ENCODE measurements around the gene RNF39.
"Not testable (repeated sequence)": the region's sequence is repeated elsewhere in the genome, so short reads cannot be mapped to it uniquely, and the experiment has no call there.

Gene RNF39

DNA sequence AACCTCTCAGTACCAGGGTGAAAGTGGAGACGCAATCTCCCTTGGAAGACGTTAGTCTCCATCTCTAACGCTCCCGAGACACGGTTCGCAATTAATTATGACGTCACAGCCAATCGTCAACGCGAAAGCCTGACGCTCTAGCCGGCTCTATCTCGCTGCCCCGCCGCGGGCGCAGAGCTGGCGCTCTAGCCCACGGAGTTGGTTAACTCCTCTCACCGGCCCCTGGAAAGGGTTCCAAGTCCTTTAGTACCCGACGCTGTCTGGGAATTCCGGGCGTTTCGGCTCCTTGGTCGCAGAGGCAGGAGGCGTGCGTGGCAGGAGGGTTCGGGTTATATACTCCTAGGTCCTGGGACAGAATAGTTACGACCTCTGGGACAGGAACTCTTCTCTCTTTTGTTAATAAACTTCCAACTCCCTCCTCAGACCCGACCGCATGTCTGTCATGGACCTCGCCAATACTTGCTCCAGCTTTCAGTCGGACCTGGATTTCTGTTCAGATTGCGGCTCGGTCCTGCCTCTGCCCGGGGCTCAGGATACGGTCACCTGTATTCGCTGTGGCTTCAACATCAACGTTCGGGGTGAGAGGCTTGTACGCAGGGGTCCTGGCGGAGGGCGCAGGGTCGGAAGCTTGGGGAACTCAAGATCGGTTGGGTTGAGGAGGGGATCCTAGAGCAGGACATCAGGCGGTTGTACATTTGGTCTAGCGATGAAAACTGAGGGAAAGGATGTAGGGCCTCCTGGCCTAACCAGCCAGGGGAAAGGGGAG, 14.3 kb downstream of the RNF39 start, which contains the start of gene POLR1H:
POLR1H (plus strand) TSS at position 174 of the 766 bp plus-strand sequence; CDS start at position 434, 260 bp downstream.
- peak; percentile 95 for DNase-seq (ENCODE audit: low read depth)

DNA sequence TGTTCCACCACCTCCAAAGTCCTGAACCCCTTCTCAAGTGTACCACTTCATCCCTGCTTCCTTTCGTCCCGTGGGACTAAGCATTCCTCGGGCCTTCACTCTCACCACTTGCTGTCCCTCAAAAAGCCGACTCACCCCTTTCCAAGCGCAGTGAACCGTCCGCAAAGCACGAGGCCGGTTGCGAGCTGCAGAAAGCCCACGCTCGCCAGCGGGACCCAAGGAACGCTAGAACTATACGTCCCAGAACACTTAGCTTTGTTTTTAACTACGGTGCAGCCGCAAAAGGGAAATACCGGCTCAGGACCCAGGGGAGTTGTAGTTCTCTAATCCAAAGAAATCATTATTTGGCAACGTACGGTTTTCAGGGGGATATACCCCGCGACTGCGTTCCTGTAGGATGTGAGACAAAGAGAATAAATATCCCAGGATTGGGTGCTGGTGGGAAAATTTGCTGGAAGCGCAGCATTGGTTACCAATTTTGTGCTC, 14.9 kb downstream of the RNF39 start:
- DNase-seq (ENCODE audit: low read depth), result peak; percentile 49

DNA sequence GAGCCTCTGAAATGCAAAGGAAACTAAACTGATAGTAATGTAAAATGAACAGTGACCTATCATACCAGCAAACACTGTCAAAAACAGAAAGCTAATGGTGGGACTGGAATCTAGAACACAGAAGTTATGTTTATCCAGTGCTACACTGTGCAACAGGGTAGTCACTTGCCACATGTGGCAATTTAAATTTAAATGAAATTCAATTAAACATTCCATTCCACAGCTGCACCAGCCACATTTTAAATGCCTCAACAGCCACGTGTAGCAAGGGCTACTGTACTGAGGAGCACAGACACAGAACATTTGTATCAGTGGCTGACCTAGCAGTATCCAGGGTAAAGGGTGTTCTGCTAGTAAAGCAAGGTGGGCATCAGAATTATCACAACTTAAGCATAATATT, 20.1 kb downstream of the RNF39 start:
- no peak for DNase-seq (ENCODE audit: low read depth)

DNA sequence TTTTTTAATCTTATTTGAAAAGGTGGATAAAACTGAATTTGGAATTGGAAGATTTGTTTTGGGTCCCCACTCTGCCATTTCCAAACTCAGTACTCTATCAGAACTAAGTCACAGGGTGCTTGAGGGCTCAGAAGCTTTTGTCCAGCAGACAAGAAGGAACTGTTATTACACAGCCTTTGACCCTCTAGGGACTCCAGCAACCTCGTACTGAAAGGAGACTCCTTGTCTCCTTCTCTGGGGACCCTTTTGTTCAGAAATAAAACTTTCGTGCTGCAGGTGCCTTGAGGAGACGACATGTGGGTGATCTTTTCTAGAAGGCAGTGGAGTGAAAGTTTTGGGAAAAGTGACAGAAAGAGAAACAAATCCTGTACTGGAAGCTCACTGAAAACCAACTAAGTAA, 21.9 kb downstream of the RNF39 start:
- no peak for DNase-seq (ENCODE audit: low read depth)

DNA sequence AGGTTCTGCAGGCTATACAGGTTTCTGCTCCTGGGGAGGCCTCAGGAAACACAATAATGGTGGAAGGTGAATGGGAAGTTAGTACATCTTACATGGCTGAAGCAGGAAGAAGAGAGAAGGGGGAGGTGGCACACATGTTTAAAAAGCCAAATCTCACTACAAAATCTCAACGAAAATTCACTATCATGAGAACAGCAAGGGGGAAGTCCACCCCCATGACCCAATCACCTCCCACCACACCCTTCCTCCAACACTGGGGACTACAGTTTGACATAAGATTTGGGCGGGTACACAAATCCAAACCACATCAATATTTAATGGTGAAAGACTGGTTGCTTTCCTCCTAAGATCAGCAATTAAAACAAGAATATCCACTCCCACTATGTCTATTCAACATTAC, 28.3 kb downstream of the RNF39 start:
- DNase-seq (ENCODE audit: low read depth), result no peak

DNA sequence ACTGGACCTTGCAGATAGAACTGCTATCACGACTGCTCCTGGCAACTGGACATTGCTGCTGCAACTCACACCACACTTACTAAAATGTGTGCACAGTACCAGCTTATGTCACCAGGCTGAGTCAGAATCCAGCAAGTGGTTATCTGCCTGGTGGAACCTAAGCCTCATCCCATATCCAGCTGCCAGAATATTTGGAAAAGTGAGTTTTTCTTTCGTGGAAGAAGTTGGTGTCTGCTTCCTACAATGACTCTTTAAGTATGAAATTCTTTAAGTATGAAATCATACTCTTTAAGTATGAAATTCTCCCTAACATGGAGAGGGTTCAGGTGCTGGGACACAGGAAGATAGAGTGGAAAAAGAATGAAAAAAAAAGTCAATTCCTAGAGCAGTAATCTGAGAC, 30.9 kb downstream of the RNF39 start:
- peak; percentile 71 for DNase-seq (ENCODE audit: low read depth)

DNA sequence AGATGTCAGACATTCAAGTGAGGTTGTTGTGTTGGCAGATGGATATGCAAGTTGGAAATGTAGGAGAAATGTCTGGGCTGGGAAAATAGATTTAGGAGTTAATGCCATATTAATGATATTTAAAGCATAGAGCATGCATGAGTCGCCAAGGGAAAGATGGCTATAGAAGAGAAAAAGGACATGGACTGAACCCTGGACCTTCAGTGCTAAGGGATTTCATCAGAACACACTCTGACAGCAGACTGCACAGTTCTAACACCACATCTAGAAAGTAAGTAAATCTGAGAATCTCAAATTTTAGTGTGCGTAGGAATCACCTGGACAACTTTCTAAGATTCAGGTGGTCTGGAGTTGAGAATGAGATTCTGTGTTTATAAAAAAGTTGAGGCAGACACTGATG, 31.8 kb downstream of the RNF39 start:
- DNase-seq (ENCODE audit: low read depth), result no peak

DNA sequence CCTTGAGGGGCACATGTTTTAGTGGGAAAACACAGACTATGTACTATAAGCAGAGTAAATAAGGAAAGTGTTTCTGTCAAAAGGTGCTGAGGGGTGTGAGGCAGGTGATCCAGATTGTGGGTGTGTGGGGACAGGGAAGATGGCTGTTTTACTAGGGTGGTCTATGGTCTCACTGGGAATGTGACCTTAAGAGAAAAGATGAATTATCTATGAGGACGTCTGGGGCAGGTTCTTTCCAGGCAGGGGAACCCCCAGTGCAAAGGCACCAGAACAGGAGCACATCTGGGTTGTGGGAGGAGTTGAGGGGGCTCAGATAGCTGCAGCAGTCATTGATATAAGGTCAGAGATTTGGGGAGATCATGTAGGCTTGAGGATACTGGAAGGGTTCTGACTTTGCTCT, 32.7 kb downstream of the RNF39 start:
- DNase-seq (ENCODE audit: low read depth), result no peak

DNA sequence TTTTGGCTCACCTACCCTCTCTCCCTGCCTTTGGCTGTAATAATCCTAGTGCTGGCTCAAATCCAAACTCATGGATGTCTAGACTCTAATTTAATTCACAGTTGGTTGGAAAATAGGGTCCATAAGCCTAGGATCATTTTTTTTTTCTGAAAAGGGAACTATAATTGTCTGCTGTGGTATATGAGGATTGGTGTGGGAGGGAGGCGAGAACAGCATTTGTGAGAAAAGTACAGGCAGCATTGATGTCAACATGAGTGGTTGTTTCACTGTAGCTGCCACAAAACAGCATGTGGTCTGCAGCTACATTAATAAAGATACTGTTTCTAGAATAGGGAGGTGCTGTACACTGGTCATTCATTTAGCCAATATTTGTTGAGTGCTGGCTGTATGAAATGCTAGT, 33.1 kb downstream of the RNF39 start:
- DNase-seq (ENCODE audit: low read depth), result no peak

DNA sequence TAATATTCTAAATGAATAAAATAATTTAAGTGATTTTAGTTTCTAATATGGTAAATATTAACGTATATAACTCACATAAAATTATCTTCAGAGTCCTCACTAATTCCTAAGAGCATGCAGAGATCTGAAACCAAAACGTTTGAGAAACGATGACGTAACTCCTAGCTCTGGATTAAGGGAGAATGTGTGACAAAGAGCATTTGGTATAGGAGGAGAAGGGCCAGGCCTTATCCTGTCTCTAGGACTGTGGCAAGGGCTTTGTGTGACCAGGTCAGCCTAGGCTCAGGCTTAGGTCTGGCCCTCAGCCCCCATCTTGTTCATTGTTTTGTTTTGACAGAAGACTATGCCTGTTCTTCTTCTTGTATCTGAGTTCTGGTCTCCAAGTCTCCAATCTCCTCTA, 33.7 kb downstream of the RNF39 start:
- no peak for DNase-seq (ENCODE audit: low read depth)

DNA sequence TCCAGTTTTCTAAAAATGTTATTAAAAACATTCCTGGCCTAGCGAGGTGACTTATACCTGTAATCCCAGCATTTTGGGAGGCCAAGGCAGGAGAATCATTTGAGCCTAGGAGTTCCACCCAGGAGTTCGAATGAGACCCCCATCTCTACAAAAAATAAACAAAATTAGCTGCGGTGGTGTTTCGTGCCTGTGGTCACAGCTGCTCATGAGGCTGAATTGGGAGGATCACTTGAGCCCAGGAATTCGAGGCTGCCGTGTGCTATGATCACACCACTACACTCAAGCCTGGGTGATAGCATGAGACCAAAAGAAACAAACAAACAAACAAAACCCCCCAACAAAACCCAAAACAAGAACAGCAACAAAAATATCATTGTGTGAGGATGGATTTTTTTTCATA, 34.3 kb downstream of the RNF39 start:
- no peak for DNase-seq (ENCODE audit: low read depth)

DNA sequence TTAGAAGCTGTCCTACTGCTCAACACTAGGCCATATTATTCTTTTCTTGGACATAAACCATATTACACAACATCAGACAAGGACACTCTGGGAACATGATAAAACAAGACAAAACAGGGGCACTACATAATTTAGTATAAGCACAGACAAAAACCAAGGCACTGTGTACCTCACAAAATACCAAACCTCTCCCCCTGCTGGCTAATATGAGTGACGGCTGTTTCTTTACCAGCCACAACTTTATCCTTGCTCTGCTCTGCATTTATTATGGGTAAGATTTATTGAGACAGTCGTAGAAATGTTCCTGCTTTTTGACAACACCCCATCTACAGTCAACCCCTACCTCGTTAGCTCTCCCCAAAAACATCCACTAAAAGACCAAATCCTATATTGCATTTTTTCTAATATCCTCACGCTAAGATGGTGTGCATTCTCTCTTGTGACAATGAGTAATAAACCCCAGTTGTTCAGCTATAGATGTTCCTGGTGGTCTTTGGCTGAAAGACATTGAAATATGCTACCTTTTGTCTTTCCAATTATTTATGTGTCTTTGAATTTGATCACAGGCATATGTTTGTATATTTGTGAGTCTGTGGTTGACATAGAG, 38.3 kb downstream of the RNF39 start:
- DNase-seq (ENCODE audit: low read depth), result peak; percentile 34

DNA sequence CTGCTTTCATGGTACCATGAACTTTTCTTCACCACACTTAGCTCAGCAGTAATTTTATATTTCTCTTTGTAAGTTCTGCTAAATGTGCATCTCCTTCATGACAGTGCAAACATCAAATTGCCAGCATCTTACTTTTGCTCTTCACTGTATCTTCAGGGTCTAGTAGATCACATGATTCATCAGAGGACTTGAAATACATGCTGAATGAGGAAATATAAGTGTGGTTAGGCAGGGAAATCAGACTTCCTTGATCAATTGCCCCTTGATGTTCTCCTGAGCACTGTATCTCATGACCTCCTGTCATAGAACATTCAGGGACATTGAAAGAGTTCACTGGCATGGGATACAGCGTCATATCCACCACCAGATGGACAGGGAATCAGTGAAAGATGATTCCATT, 39.8 kb downstream of the RNF39 start:
- no peak for DNase-seq (ENCODE audit: low read depth)

DNA sequence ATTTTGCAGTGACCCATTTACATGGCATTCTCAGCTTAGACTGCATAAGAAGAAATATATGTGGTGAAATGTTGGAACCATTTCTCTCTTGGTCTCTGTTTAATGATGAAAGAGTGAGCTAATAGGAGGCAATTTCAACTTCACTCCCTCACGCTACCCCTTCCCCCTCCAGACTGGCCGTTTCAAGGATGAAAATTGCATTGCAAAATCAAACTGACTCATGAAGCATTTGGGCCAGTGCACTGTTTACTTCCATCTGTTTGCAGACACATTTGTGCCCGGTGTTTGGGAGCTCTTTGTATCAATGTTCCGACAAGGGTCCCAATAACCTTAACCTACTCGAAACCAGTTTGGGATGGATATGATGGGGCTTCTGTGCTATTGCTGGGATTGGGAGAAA, 42.1 kb downstream of the RNF39 start:
- peak; percentile 1 for DNase-seq (ENCODE audit: low read depth)

DNA sequence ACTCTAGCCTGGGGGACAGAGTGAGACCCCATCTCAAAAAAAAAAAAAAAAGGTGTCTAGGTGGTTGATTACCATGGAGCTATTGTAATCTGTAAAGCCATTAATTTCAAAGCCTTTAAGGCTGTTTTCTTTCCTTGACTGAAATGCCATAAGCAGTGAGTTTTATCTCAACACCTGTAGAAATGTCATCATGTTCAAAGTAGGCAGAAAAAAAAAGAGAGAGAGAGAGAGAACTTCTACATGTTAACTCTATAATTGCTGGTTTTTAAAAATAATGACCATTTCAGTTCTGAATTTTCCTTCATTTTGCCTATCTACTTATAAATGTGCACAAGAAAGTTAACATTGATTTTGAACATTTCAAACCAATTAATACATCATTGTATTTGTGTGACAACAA, 44.2 kb downstream of the RNF39 start:
- no peak for DNase-seq (ENCODE audit: low read depth)

DNA sequence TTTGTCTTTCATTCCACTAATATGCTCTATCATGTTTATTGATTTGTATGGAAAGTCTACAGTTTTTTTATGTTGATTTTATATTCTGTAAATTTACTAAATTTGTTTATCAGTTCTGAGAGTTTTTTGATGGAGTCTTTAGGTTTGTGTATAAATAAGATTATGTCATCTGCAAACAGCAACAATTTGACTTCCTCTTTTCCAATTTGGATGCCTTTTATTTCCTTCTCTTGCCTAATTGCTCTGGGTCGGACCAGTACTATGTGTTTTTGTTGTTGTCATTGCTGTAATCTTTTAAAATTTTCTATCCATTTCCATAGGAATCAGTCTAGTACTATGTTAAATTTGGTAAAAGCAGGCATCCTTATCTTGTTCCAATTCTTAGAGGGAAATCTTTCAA, 46.0 kb downstream of the RNF39 start:
- DNase-seq (ENCODE audit: low read depth), result no peak

DNA sequence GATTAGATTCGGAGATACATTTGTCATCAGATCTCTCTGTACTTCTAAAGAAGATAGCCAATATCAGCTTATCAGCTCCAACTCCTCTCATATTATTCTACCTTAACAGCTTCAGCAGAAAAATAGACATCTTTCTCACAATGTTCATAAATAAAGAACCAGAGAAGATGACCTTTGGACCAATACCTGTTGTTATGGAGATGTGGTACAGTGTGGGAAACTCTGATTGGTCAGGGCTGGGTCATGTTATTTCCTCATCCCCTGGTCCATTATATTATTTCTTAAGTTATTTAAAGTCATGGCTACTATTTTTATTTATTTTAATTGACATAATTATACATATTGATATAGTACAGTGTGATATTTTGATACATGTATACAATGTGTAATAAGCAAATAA, 50.4 kb downstream of the RNF39 start:
- DNase-seq (ENCODE audit: low read depth), result no peak

DNA sequence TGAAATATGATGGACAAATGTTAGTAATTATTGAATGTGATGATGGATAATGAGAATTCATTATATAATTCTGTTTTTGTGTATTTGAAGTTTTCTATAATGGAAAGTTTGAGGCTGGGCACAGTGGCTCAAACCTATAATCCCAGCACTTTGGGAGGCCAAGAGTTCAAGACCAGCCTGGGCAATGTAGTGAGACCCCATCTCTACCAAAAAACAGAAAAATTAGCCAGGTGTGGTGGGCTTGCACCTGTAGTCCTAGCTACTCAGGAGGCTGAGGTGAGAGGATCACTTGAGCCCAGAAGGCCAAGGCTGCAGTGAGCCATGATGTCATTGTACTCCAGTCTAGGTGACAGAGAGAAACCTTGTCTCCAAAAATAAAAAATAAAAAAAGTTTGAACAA, 52.9 kb downstream of the RNF39 start:
- DNase-seq (ENCODE audit: low read depth), result not testable (repeated sequence)

DNA sequence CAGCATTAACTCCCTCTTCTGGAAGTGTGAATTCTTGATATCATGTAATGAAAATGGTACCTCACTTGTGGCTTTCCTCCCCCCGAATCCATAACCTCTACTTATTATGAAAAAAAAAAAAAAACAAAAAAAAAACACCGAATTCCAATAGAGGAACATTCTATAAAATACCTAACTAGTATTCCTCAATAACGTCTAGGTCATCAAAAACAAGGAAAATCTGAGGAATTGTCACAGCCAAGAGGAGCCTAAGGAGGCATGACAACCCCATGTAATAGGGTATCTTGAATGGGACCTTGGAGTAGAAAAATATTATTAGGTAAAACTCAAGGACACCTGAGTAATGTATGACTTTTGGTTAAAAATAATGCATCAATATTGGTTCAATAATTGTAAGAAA, 53.4 kb downstream of the RNF39 start:
- no peak for DNase-seq (ENCODE audit: low read depth)

DNA sequence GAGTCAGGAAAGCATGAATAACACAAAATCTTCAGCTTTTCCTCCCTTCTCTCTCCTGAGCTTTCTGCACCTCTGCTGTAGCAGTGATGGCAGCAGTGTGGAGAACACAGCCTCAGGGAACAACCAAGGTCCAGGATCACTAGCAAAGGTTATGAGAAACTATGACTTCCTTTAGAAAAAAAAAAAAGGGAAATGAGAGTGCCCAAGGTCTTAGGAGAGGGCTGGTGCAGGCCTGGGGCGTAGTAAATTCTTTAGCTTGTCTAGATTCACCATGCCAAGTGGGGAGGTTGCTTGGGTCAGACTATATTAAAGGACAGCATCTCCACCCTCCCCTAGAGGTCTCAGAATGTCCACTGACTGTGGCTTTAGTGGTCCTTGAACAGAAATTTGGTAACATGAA, 54.9 kb downstream of the RNF39 start:
- no peak for DNase-seq (ENCODE audit: low read depth)

Data from EH (cell line).